Transverse colon (tissue), 4 donors: ENCODE measurements around the gene PTCD3. TPM values are rescaled to one million over a fixed set of nuclear protein-coding genes. Genes with fewer than 3 reads are reported as not detected.

Experiments
- DNase-seq: peaks from one replicate; pipeline ENCODE4 v3.0.0-alpha.2; 2019
- H3K27ac ChIP-seq, 4 donors: fragments of 200-600 bp; sonication (generic); 2 replicates each; pipeline ENCODE4 v1.5.1; 2016 to 2018; ENCODE audit warnings: inconsistent platforms in 4 of 4
- H3K27me3 ChIP-seq: fragments of 200-600 bp; sonication (generic); 2 replicates; pipeline ENCODE4 v1.5.1; 2017; ENCODE audit warnings: inconsistent platforms
- H3K36me3 ChIP-seq, 4 donors: fragments of 200-600 bp; sonication (generic); 2 replicates each; pipeline ENCODE4 v1.5.1; 2017 to 2019; ENCODE audit warnings: inconsistent platforms in 4 of 4
- H3K4me1 ChIP-seq, 4 donors: fragments of 200-600 bp; sonication (generic); 2 replicates each; pipeline ENCODE4 v1.5.1; 2017 to 2020; ENCODE audit warnings: inconsistent platforms in 4 of 4
- H3K4me3 ChIP-seq, 4 donors: fragments of 200-600 bp; sonication (generic); 1 replicate in 1 of 4; 2 replicates in 3 of 4; pipeline versions ENCODE4 v1.5.1 to v1.6.1; 2017 to 2019; ENCODE audit warnings: inconsistent platforms in 4 of 4
- H3K9me3 ChIP-seq, 2 donors: fragments of 200-600 bp; sonication (generic); 2 replicates each; pipeline ENCODE4 v1.5.1; 2017 to 2019; ENCODE audit warnings: inconsistent platforms in 2 of 2
- CTCF ChIP-seq, 5 experiments: fragments of 200-600 bp in 3 of 5; fragments of 450-650 bp in 2 of 5; sonication (generic) in 3 of 5; IDR thresholded peaks; 1 replicate in 2 of 5; 2 replicates in 3 of 5; pipeline ENCODE4 v1.5.1; 2016 to 2017; ENCODE audit warnings: antibody characterized with exemption in 5 of 5, inconsistent platforms in 3 of 5, mild to moderate bottlenecking in 2 of 5, moderate library complexity in 1 of 5
- EP300 ChIP-seq: sonication (generic); formaldehyde crosslinking; IDR thresholded peaks from one replicate; pipeline ENCODE4 v1.6.1; 2017; ENCODE audit warnings: antibody characterized with exemption, low read depth
- POLR2A ChIP-seq: fragments of 450-650 bp; IDR thresholded peaks from one replicate; pipeline ENCODE4 v1.6.1; 2016; ENCODE audit warnings: antibody characterized with exemption, mild to moderate bottlenecking, moderate library complexity
- POLR2AphosphoS5 ChIP-seq, 3 donors: sonication (generic); formaldehyde crosslinking; IDR thresholded peaks; one replicate each; pipeline ENCODE4 v1.6.1; 2016; ENCODE audit warnings: antibody characterized with exemption in 3 of 3
- WGBS, 2 donors: methylation state at CpG; one replicate each; pipeline ENCODE4 v1.1.5; 2018; ENCODE audit warnings: low coverage in 1 of 2; 5-methylcytosine and 5-hydroxymethylcytosine counted together
- in situ Hi-C, 4 donors: fragments of 200-750 bp; cut with MboI; loops; one replicate each; pipeline versions ENCODE4 v1.15.0 to v1.15.1; 2017; ENCODE audit warnings: low sequenced_read_pairs in 3 of 4, low pct_ligation_motif_present in 1 of 4, low pct_unique_long_range_greater_than_20kb in 1 of 4
- intact Hi-C: fragments of 100-400 bp; cut with DNase I; formaldehyde crosslinking; loops from one replicate; pipeline ENCODE4 v1.15.1; 2023; ENCODE audit warnings: low total_unique reads
- total RNA-seq, 4 donors: library from RNA; depleted of rRNA; stranded (reverse); fragments of >200 nt; gene quantifications; one replicate each; pipeline ENCODE4 v1.1.0, GENCODE V29; 2016

PTCD3 gene
- total RNA-seq, 4 donors from 2014 or later: 67.7 to 189 (median 83.0) TPM

DNA sequence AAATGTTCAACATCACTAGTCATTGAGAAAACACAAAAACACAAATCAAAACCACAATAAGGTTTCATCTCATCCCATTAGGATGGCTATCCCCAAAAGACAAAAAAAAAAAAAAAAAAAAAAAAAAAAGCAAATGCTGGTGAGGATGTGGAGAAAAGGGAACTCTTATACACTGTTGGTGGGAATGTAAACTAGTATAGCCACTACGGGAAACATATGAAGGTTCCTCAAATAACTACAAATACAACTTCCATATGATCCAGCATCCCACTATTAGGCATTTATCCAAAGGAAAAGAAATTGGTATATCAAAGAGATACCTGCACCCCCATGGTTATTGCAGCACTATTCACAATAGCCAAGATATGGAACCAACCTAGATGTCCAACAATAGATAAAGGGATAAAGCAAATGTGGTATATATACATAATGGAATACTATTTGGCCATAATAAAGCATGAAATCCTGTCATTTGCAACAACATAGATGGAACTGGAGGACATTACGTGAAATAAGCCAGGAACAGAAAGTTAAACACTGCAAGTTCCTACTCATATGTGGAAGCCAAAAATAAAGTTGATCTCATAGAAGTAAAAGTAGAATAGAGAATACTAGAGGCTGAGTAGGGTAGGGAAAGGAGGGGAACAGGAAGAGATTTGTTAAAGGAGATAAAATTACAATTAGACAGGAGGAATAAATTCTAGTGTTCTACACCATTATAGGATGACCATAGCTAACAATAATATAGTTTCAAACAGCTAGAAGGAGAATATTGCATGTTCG is 8.7 kb upstream of the PTCD3 start:
- Histone ChIP-seq H3K36me3 (peaks cover 0 to 29% (median 13%) of the 10 kb centered on the region in 4 donors), H3K27me3 (no peaks in the 10 kb centered on the region), H3K27ac (no peak overlapping the region), H3K4me1 (no peaks in the 10 kb centered on the region), H3K4me3 (no peak overlapping the region), H3K9me3 (no peaks in the 10 kb centered on the region)
- no peak for DNase-seq
- TF ChIP-seq POLR2A: no peak
- TF ChIP-seq EP300: no peak
- TF ChIP-seq POLR2AphosphoS5 (IDR thresholded peaks at IDR 0.05): no peak
- TF ChIP-seq CTCF (IDR thresholded peaks at IDR 0.05): no peak
- intact Hi-C loops: no loop called here
- in situ Hi-C loops: loop anchor here in 1 of 4 donors (25.0 kb wide), 1 partner anchor 460 kb away; no protein-coding TSS in a partner anchor
- 92 to 94% methylated on average over 3 of the region's 3 CpGs for WGBS, 2 donors

DNA sequence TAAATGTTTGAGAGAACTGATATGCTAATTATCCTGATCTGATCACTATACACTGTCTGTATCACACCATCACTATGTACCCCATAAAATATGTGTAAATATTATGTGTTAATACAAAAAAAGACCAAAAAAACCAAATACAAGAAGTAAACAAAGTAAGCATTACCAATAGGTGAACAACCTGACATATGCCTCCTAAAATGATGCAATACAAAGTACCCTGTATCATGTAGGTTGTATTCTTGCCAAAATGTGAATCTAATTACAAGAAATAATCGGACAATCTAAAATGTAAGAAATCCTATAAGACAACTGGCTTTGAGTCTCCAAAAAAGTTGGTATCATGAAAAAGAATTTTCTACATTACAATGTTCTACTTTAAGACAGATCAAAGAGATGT is 8.1 kb upstream of the PTCD3 start:
- H3K4me3 ChIP-seq: no peak overlapping the region
- no peaks in the 10 kb centered on the region for H3K4me1 ChIP-seq
- DNase-seq: no peak
- no peak for TF ChIP-seq POLR2AphosphoS5 (IDR thresholded peaks at IDR 0.05)
- TF ChIP-seq EP300: no peak
- TF ChIP-seq CTCF (IDR thresholded peaks at IDR 0.05): no peak
- TF ChIP-seq POLR2A: no peak
- intact Hi-C loops: no loop called here
- H3K36me3 ChIP-seq: peaks cover 0 to 29% (median 13%) of the 10 kb centered on the region in 4 donors
- in situ Hi-C loops: loop anchor here in 1 of 4 donors (25.0 kb wide), 1 partner anchor 461 kb away; no protein-coding TSS in a partner anchor
- H3K27ac ChIP-seq: no peak overlapping the region
- WGBS, 2 donors: 78 to 100% methylated on average over 1 of the region's 1 CpG
- H3K27me3 ChIP-seq: no peaks in the 10 kb centered on the region
- H3K9me3 ChIP-seq: no peaks in the 10 kb centered on the region

GRCh38 chr2:86102157-86102556 is 3.9 kb upstream of the PTCD3 start:
- Histone ChIP-seq H3K27ac (no peak overlapping the region), H3K4me3 (no peak overlapping the region), H3K36me3 (peaks cover 0 to 20% (median 5%) of the 10 kb centered on the region in 4 donors), H3K27me3 (no peaks in the 10 kb centered on the region), H3K9me3 (no peaks in the 10 kb centered on the region), H3K4me1 (peaks cover 0 to 23% (median 15%) of the 10 kb centered on the region in 4 donors)
- DNase-seq: no peak
- TF ChIP-seq POLR2AphosphoS5 (IDR thresholded peaks at IDR 0.05): no peak
- TF ChIP-seq POLR2A: no peak
- TF ChIP-seq CTCF (IDR thresholded peaks at IDR 0.05): no peak
- no peak for TF ChIP-seq EP300
- in situ Hi-C loops (no loop called here), intact Hi-C loops (no loop called here)

DNA sequence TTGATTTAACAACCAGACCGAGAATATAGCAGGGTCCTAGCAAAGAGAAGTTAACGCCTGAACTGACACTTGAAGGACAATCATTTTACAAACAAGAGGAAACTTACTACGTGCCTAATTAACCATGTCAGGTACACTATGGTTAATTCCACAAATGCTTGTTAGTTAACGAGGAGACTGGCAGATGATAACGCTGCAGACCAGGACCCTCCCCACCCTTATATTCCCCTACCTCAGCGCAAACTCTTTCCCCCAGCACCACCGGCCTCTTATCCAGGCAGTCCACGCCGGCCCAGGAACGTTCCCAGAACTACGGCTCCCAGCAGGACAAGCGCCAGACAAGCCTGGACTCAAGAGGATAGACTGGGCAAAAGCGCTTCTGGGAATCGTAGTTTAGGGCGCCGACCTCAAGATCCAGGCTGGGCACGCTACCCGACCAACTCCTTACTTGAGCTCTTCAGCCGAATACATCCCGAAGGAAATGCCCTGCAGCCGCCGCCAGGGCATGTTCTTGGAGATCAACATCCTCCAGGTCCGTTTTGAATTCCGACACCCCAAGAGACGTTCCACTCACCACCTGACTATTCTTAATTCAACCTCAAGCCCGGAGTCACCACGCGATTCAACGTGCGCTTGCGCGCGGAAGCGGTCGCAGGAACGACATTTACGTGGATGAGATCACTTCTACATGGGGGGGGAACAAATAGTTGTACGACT is 625 bp upstream of the PTCD3 start, which contains the start of gene POLR1A:
Gene POLR1A, minus strand, starts transcription at position 635 of the 717 bp plus-strand sequence. Its CDS starts 110 bp downstream, at position 525.
- TF ChIP-seq POLR2AphosphoS5 (IDR thresholded peaks at IDR 0.05) (no peak), CTCF (IDR thresholded peaks at IDR 0.05) (peak in 2 of 5 experiments; percentile 12 to 13)
- Histone ChIP-seq H3K4me1 (peaks cover 3 to 35% (median 22%) of the 10 kb centered on the region in 4 donors), H3K9me3 (no peaks in the 10 kb centered on the region), H3K4me3 (peak within 1 kb of the TSS; percentile 60 to 74 (median 68)), H3K36me3 (peaks cover 0 to 5% (median 0%) of the 10 kb centered on the region in 4 donors), H3K27me3 (no peaks in the 10 kb centered on the region), H3K27ac (peak within 1 kb of the TSS; percentile 72 to 91 (median 84))
- in situ Hi-C loops: no loop called here
- WGBS, 2 donors: 0% methylated on average over 5 to 38 of the region's 38 CpGs
- intact Hi-C loops: no loop called here
- peak; percentile 89 for DNase-seq
